Thoracic aorta (tissue), 2 donors: Measurements from ENCODE around the gene HMX3. TPM values are rescaled to one million over a fixed set of nuclear protein-coding genes. Genes with fewer than 3 reads are reported as not detected.

Experiments
- ATAC-seq: fragments of 150-250 bp; one replicate; pipeline ENCODE4 v1.8.0; 2017; ENCODE audit warnings: low read depth; ENCODE audit not compliant: insufficient number of reproducible peaks, low FRiP score
- DNase-seq: peaks from one replicate; pipeline ENCODE4 v3.0.0-alpha.2; 2020; ENCODE audit warnings: low spot score
- H3K27ac ChIP-seq, 2 donors: fragments of 200-600 bp; sonication (generic); 1 replicate in 1 of 2; 2 replicates in 1 of 2; pipeline ENCODE4 v1.5.1; 2016; ENCODE audit warnings: mild to moderate bottlenecking in 2 of 2, moderate library complexity in 2 of 2
- H3K27me3 ChIP-seq: fragments of 200-600 bp; sonication (generic); replicated peaks from 2 replicates; pipeline ENCODE4 v1.6.0; 2016; ENCODE audit warnings: mild to moderate bottlenecking; ENCODE audit not compliant: insufficient read depth
- H3K36me3 ChIP-seq: fragments of 200-600 bp; sonication (generic); one replicate; pipeline ENCODE4 v1.5.1; 2016
- H3K4me1 ChIP-seq, 2 donors: fragments of 200-600 bp; sonication (generic); 1 replicate in 1 of 2; 2 replicates in 1 of 2; pipeline versions ENCODE4 v1.5.1 to v1.6.0; 2016; ENCODE audit warnings: low read depth in 2 of 2, mild to moderate bottlenecking in 1 of 2; ENCODE audit not compliant: control insufficient read depth in 1 of 2
- H3K4me3 ChIP-seq: fragments of 200-600 bp; sonication (generic); 2 replicates; pipeline ENCODE4 v1.5.1; 2016; ENCODE audit warnings: mild to moderate bottlenecking
- H3K9me3 ChIP-seq: fragments of 200-600 bp; sonication (generic); 2 replicates; pipeline ENCODE4 v1.5.1; 2016
- CTCF ChIP-seq: fragments of 200-600 bp; sonication (generic); IDR thresholded peaks from one replicate; pipeline ENCODE4 v1.5.1; 2019; ENCODE audit warnings: antibody characterized with exemption
- total RNA-seq, 2 donors: library from RNA; depleted of rRNA; stranded (reverse); fragments of >200 nt; gene quantifications; one replicate each; pipeline versions ENCODE4 v1.1.0 to v1.2.3, GENCODE V29; 2016

The HMX3 gene
- total RNA-seq, 2 donors from 2014 or later = not detected

DNA sequence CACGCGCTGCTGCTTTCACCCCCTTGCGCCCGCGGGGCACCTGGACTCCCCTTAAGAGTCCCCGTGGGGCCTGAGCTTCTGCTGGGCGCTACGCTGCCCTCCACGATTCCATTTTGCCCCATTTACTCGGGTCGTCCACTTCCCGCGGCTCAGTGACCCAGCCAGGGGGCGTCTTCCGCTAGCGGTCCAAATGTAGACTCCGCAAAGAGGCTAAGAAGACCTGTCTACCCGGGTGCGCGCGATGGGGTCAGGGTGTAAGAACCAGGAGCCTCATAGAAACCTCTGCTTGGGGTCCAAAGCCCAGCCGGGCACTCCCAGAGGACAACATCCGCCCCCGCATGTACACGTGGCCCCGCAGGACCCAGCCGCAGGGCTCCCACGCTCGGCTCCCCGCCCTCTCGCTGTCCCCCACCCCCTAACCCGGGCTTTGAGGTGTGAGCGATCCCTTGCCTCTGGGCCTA lies 7.0 kb downstream of the HMX3 start:
- H3K4me1 ChIP-seq = peaks cover under 1 to 24% of the 10 kb centered on the region in 2 donors
- no peak for TF ChIP-seq CTCF
- ATAC-seq = no peak
- H3K27me3 ChIP-seq = peaks cover 84% of the 10 kb centered on the region
- no peak for DNase-seq
- no peak overlapping the region for H3K27ac ChIP-seq
- no peaks in the 10 kb centered on the region for H3K9me3 ChIP-seq
- no peaks in the 10 kb centered on the region for H3K36me3 ChIP-seq
- no peak overlapping the region for H3K4me3 ChIP-seq

DNA sequence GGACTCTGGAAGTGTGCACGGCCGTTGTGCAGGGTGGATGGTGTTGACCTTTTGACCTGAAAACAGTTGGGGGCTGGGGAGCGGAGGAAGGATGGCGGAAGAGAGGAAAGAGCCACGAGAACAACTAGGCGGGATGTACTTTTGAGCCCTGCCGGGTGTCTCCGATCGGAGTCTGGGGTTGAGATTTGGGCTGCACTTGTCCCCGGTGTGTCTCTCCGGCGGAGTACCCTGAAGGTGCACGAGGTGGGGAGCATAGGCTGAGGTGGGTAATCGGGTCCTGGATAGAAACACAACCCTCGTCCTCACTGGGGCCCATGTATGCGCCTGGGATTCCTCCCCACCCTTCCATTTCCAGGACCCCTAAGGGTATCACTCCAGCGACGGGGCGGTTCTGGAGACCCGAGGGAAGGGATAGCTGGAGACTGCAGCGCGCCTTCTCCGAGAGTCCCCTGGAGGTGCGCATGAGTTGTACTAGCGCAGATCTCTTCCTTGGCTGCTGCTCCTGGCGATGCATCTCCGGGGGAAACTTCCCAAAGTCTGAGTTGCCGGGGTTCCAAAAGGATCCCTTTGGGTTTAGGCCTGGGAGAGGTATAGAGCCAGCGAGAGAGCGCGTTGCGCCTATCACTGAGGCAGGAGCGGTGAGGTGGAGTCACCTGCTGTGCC lies 7.5 kb downstream of the HMX3 start:
- DNase-seq = no peak

GRCh38 chr10:123143825-123144168 lies 8.0 kb downstream of the HMX3 start:
- ATAC-seq = no peak
- H3K4me1 ChIP-seq = peaks cover 0 to 34% of the 10 kb centered on the region in 2 donors

More for the DNA sequence above, 7.5 kb downstream of the HMX3 start:
- Histone ChIP-seq H3K4me1 (peaks cover 0 to 29% of the 10 kb centered on the region in 2 donors), H3K4me3 (no peak overlapping the region), H3K27me3 (peaks cover 89% of the 10 kb centered on the region), H3K36me3 (no peaks in the 10 kb centered on the region), H3K9me3 (no peaks in the 10 kb centered on the region), H3K27ac (no peak overlapping the region)
- no peak for TF ChIP-seq CTCF
- no peak for ATAC-seq

GRCh38 chr10:123144697-123145541 lies 9.1 kb downstream of the HMX3 start:
- H3K27me3 ChIP-seq = peaks cover 85% of the 10 kb centered on the region
- H3K4me1 ChIP-seq = peaks cover 2 to 42% of the 10 kb centered on the region in 2 donors
- H3K36me3 ChIP-seq = no peaks in the 10 kb centered on the region
- no peaks in the 10 kb centered on the region for H3K9me3 ChIP-seq
- H3K4me3 ChIP-seq = no peak overlapping the region
- ATAC-seq (no peak), DNase-seq (no peak)
- no peak for TF ChIP-seq CTCF
- no peak overlapping the region for H3K27ac ChIP-seq

More at GRCh38 chr10:123143825-123144168, 8.0 kb downstream of the HMX3 start:
- H3K36me3 ChIP-seq = no peaks in the 10 kb centered on the region
- no peak for TF ChIP-seq CTCF
- H3K9me3 ChIP-seq = no peaks in the 10 kb centered on the region
- no peak overlapping the region for H3K27ac ChIP-seq
- H3K27me3 ChIP-seq = peaks cover 87% of the 10 kb centered on the region
- no peak for DNase-seq
- no peak overlapping the region for H3K4me3 ChIP-seq

- no peak for ATAC-seq
- Histone ChIP-seq H3K27ac (no peak overlapping the region), H3K27me3 (peaks cover 85% of the 10 kb centered on the region), H3K4me1 (peaks cover 8 to 49% of the 10 kb centered on the region in 2 donors), H3K36me3 (no peaks in the 10 kb centered on the region), H3K4me3 (no peak overlapping the region), H3K9me3 (no peaks in the 10 kb centered on the region)
- TF ChIP-seq CTCF = no peak
- DNase-seq = no peak
Measured at GRCh38 chr10:123145542-123146012, 9.8 kb downstream of the HMX3 start.
